HG03045 (cell line): ENCODE data around the gene KRT36.

Experiments used
- ATAC-seq: cut with Tn5 transposase; IDR thresholded peaks from one replicate; pipeline ENCODE4 v1.9.1; 2021; ENCODE audit warnings: mild to moderate bottlenecking, moderate library complexity; ENCODE audit not compliant: unreplicated experiment

KRT36 gene

GRCh38 chr17:41522301-41523224, 32.9 kb upstream of the KRT36 start:
- no peak for ATAC-seq

DNA sequence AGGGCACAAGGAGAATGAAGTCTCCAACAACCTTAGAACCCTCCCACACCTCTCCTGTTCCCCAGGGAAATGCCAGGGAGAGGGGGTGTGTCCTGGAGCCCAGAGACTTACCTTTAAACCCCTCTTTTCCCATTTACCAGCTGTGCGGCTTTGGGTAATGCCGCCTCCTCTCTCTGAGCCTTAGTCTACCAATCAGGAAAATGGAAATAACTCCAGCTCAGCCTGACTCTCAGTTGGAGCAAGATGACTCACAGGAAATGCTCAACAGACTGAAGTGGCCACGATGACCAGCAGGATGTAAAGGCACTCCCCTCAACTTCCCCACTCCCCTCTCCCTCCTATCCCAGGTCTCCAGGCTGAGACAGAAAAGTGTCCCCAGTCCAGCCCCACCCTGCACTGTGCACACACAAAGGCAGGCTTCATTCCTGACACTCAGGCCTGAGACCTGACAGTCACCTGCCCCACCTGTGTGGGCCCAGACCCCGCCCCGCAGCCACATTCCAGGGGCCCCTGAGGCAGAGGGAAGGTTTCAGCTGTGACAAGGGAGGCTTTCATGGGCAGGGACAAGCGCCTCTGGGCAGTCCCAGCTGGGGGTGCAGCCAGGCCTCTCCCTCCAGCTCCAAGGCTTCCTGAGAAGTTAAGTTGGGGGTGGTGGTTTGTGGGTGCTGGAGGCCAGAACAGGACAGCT, 32.0 kb upstream of the KRT36 start:
- no peak for ATAC-seq

GRCh38 chr17:41520821-41521521, 31.3 kb upstream of the KRT36 start:
- no peak for ATAC-seq

DNA sequence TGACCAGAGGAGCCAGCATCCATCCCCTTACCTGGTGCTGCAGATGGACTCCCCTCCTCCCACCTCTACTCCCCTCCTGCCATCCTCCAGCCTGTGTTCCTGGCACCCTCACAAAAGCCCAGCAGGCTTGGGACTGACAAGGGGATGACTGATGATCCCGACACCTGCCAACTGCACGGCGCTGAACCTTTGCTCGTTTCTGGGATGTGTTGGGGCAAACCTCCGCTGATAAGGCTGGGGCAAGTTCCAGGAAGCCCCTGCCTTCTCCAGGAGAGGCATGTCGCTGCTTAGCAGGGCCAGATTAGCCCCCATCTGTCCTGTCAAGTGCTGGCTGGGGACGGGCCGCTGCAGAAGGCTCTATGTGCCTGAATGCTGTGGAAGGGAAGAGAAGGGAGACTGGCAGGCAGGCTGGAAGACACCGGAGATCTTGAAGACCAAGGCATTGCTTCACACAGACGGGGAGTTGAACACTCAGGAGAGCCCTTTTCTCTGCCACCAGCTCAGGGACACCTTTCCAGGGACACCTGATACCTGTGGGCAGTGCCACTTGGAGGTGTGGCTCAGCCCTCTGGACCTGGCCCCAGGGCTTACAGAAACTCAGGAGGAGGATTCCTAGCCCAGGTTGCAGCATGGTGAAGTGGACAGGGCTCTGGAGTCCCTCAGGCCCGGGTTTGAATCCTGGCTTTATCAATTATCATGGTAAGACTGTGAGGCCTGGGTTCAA, 30.0 kb upstream of the KRT36 start:
- no peak for ATAC-seq

- no peak for ATAC-seq
Observed at GRCh38 chr17:41518789-41519449, 29.2 kb upstream of the KRT36 start, which contains the start of gene KRT15. Gene KRT15, minus strand, starts transcription at chr17:41518890. Its CDS starts 63 bp downstream, at chr17:41518827.

- no peak for ATAC-seq
Observed at GRCh38 chr17:41518031-41518430, 28.3 kb upstream of the KRT36 start.

DNA sequence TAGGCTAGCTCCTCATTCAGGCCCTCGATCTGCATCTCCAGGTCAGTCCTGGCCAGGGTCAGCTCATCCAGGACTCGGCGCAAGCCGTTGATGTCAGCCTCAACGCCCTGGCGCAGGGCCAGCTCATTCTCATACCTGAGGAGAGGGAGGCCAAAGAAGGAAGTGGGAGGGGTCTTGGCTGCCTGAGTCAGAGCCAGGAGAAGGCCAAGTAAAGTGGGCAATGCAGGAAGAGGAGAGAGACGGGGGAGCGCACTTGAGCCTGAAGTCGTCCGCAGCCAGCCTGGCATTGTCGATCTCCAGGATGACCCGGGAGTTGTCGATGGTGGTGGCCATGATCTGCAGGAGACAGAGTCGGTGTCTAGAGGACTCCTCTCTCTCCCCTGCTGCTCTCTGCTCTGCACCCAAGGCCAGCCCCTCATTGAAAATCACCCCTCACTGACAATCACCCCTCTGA, 27.1 kb upstream of the KRT36 start:
- no peak for ATAC-seq

- no peak for ATAC-seq
Observed at GRCh38 chr17:41516147-41516829, 26.6 kb upstream of the KRT36 start.

GRCh38 chr17:41513168-41513547, 23.4 kb upstream of the KRT36 start:
- ATAC-seq = no peak

GRCh38 chr17:41512546-41513167, 22.9 kb upstream of the KRT36 start:
- no peak for ATAC-seq

GRCh38 chr17:41511716-41512115, 22.0 kb upstream of the KRT36 start:
- ATAC-seq = no peak

DNA sequence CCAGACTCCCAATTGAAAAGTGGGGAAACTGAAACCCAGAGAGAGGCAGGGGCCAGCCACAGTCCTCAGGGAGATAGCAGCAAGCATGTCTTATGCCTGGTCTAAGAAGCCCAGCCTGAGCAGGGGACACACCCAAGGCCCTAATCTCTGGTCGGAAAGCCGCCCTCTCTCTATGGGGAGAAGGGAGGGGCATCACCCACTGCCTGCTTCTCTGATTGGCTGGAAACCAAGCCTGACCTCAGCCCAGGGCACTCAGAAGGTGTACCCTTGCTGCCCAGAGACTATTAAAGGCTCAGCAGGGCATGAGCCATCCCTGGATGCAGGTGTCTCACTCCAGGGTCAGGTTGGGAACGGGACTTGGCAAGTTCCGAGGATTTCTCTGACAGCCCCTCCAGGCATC, 21.4 kb upstream of the KRT36 start:
- no peak for ATAC-seq

GRCh38 chr17:41510251-41511065, 20.7 kb upstream of the KRT36 start:
- no peak for ATAC-seq

- ATAC-seq = no peak
Observed at GRCh38 chr17:41507315-41507880, 17.7 kb upstream of the KRT36 start.

- ATAC-seq = no peak
Observed at GRCh38 chr17:41505809-41506767, 16.4 kb upstream of the KRT36 start.

DNA sequence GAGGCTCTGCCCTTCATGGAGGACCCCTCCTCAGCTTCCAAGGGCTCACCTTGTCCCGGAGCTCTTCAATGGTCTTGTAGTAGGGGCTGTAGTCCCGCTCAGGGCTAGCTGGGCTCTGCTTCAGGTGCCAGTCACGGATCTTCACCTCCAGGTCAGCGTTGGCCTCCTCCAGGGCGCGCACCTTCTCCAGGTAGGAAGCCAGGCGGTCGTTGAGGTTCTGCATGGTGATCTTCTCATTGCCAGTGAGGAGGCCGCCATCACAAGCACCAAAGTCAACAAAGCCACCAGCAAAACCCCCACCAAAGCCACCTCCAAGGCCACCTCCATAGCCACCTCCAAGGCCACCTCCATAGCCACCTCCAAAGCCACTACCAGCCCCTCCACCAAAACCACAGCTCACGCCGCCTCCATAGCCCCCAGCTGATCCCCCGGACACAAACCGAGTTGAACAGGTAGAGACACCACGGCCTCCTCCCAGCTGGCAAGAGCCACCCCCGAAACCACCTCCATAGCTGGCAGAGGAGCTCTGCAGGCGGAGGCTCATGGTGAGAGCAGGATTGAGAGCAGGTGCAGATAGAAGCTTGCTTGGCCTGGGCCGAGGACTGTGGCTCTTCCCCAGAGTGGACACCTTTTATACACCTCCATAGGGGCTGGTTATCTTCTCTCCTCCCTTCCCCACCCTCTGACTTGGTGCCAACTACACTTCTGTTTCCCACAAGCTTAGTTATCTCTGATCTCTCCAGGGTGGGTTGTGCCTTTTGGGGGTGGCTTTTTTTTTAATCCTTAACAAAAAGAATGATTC, 15.5 kb upstream of the KRT36 start, which contains the start of gene KRT13:
Gene KRT13, minus strand, starts transcription at position 606 of the 802 bp plus-strand sequence. Its CDS starts 62 bp downstream, at position 544.
- ATAC-seq = no peak
